D341Med (cell line): Measurements from ENCODE around the gene ZNF667.

Experiments
- DNase-seq: peaks from one replicate; pipeline ENCODE4 v3.0.0; 2012; ENCODE audit warnings: low spot score

The ZNF667 gene

GRCh38 chr19:56476651-56477428, at the start of gene ZNF667:
TSS of gene ZNF667 (minus strand) at chr19:56477345. CDS start at chr19:56462370, 14,975 bp downstream.
- DNase-seq, result no peak

- no peak for DNase-seq
Measured at GRCh38 chr19:56525214-56525860, 48.2 kb upstream of the ZNF667 start.

GRCh38 chr19:56508290-56508778, 31.2 kb upstream of the ZNF667 start:
- no peak for DNase-seq

GRCh38 chr19:56507446-56508289, 30.5 kb upstream of the ZNF667 start, which contains the start of gene ZNF471:
TSS of gene ZNF471 (plus strand) at chr19:56507855. CDS start at chr19:56511572, 3,717 bp downstream.
- DNase-seq, result peak; percentile 99

GRCh38 chr19:56504581-56504980, 27.4 kb upstream of the ZNF667 start:
- no peak for DNase-seq

GRCh38 chr19:56491399-56491798, 14.3 kb upstream of the ZNF667 start:
- no peak for DNase-seq

DNA sequence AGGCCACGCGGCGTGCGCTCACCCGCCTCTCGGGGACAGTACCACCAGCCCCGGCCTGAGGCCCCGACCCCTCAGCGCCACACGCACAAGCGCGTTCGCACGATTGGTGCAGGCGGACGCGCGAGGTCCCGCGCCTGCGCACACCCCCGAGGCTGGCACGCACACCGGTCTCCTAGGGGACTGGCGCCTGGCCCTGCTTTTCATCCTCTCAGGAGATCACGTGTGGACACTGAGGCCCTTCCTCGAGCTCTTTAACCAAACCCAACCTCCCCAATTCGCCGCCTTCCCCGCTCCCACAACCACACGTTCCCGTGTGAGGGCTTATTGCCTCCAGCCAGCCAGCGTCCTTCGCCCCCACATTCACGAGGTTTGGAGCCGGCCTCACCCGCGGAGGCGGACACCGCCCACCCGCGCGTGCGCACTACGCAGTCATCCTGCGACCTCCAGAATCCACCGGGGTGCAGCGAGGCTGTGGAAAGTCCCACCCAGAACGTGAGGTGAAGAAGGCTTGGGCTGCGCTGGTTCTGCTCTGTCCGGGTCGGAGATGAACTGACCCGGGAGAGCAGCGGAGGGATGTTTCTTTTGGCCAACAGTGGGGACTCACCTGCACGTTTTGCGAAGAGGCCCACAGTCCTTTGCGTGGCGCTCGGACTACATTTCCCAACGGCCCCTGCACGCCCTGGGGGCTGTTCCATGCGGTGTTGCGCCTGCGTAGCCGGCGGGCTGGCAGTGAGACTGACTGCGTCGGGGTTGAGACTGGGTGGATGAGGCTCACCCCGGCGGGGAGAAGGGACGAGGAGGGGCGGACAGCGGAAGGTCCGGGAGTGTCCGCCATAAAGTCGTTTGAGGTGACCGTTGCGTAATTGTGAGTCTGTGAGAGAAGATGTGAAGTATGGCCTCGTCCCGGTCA, 539 bp upstream of the ZNF667 start:
- peak; percentile 50 for DNase-seq

DNA sequence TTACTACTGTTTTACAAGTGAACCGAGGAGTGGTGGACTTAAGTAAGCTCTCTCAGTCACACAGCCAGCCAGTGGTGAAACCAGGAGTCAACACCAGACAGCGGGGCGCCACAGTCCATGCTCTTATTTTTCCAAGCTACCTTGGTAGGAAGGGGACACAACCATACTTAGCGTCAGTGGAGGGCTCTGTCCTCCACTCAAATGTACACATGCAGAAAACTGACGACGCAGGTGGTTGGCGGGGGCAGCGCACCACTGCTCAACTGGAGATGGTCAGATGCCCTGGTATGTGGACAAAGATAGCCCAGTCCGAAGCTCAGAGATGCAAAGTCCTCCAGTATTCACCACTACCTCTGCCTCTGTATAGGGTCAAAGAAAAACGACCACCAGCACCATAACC, 1.1 kb downstream of the ZNF667 start:
- no peak for DNase-seq

DNA sequence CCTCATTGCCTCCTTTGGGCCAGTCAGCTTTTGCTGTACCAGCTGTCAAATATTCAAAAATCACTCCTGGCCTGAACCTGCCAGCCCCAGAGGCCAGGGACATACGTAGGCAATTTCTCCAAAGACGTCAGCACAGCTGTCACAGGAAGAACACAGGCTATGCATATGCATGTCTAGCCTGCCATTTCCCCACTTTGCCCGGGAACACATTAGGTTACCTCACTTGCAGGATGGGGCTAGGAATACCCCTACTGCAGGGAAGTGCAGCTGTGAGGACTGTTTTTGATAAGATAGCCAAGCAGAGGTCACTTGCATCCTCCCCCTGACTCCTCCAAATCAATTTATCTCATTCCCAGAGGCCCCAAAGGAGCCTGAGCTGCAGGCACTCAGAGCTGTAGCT, 2.8 kb downstream of the ZNF667 start:
- no peak for DNase-seq

GRCh38 chr19:56441206-56441792, 35.8 kb downstream of the ZNF667 start:
- DNase-seq, result no peak

DNA sequence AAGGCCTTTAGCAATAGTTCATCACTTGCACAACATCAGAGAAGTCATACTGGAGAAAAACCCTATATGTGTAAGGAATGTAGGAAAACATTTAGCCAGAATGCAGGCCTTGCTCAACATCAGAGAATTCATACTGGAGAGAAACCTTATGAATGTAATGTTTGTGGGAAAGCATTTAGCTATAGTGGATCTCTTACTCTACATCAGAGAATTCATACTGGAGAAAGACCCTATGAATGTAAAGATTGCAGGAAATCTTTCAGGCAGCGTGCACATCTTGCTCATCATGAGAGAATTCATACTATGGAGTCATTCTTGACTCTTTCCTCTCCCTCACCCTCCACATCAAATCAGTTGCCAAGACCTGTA, 53.2 kb downstream of the ZNF667 start:
- no peak for DNase-seq

GRCh38 chr19:56423276-56423984, 53.7 kb downstream of the ZNF667 start:
- DNase-seq, result no peak

DNA sequence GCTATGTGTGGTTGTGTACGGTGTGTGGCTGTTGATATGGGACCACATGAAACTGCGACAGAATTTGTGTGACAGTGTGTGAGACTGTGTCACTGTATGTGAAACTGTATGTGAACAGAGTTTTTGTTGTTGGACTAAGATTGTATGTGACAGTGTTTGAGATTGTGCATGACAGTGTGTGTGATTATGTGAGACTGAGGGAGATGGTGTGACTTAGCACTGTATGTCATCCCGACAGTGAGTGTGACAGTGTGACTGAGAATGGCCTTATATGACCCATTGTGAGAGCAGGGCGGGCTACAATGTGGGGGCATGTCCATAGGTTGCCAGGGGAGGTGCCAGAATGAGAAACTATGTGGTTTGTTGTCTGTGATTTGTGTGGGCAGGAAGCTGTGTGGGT, 72.1 kb downstream of the ZNF667 start:
- no peak for DNase-seq

DNA sequence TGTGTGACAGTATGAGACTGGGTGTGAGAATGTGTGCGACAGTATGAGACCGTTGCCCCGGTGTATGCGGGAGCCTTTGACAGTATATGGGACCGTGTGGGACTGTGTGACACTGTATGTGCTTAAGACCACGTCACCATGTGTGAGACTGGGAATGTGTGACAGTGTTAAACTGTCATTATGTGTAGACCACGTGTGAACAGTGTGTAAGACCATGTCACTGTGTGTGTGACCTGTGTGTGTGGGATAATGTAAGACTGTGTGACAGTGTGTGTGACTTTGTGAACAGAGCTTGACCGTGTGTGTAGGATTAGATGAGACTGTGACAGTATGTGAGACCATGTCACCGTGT, 72.5 kb downstream of the ZNF667 start:
- DNase-seq, result peak; percentile 33

DNA sequence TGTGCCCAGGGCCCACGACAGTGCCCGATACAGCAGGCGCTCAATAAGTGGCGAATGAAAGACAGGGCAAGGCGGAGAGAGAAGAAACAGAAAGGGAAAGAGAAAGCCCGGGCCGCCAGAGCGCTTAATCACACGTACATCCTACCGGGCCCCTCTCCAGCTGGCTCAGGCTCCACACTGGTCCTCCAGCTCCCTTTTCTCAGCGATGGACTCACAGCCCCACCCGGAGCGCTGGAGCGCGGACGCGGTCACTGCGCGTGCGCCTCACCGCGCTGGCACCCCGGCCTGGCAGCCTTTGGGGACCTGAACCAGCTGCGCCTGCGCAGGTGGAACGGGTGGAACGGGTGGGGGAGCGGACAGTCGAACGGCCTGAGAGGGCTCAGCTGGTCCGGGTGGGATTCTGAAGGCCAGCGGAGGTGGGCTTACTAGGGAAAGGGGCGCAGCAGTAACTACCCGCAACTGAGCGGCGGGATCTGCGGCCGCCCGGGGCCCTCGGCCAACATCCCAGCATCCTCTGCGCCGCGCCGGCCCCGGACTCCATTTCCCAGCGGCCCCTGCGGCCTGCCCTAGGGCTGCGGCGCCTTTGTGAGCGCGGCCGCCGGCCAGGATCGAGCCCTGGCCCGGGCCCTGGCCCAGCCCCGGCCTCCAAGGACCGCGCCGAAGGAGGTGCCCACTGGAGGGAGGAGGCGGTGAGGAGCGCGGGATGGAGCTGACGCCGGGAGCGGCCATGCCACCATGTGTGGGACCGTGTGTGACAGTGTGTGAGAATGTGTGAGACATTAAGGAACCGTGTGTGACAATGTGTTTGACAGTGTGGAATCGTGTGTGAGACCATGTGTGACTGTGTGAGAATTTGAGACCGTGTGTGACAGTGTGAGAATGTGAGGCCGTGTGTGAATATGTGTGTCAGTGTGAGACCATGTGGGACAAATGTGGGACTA, 73.1 kb downstream of the ZNF667 start, which contains the start of gene ZNF583:
Gene ZNF583 (plus strand): TSS at position 569 of the 941 bp plus-strand sequence. CDS start 2,783 bp downstream, outside the sequence.
- peak; percentile 98 for DNase-seq

- no peak for DNase-seq
Measured at GRCh38 chr19:56403261-56403660, 73.9 kb downstream of the ZNF667 start.

DNA sequence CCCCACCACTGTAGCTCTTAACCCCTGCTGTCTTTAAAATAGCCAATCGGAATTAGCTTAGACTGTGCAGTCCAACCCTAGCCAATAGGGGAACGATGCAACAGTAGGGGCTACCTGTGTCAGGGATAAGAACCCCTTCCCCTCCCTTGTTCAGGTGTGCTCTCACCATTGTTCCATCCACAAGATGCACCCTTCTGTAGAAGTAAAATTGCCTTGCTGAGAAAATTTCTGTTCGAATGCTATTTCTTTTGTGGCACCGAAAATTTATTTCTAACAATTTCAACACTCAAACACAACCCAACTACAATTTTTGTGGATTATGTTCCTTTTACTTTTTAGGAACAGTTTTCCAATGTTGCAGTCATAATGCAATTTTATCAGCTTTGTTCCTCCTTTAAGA, 76.7 kb downstream of the ZNF667 start:
- no peak for DNase-seq

- no peak for DNase-seq
Measured at GRCh38 chr19:56398809-56399208, 78.3 kb downstream of the ZNF667 start.
